ENCODE results near the gene ARHGEF10L.

The ARHGEF10L gene

DNA sequence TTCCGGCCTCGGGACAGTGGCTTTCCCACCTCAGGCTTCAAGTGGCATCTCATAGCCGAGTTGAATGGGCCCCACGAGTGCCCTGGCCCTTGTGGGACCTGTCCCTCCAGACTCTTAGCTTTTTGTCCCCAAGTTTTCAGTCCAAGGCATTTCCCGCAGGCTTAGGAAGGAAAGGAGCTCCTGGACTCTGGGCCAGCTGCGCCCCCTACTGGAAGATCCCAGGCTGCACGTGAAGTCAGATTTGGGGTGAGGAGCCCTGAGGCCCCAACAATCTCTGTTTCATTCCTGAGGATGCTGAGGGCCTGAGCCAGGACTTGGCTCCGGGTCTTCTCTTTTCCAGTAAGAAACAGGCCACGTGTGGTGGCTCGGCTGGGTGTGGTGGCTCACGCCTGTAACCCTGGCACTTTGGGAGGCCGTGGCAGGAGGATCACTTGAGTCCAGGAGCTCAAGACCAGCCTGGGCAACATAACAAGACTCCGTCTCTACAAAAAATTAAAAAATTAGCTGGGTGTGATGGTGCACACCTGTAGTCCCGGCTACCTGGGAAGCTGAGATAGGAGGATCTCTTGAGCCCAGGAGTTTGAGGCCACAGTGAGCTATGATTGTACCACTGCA is 67.4 kb downstream of the ARHGEF10L start:
- no peaks in the 10 kb centered on the region for H3K36me3 Mint-ChIP-seq (ENCODE audit: low read depth)
- no peaks in the 10 kb centered on the region for H3K9me3 Mint-ChIP-seq
- no peak overlapping the region for H3K4me3 Mint-ChIP-seq
- no peak overlapping the region for H3K27ac Mint-ChIP-seq
- intact Hi-C loops (cut with micrococcal nuclease) = loop anchor here (1.0 to 2.0 kb wide), 2 partner anchors 105 to 112 kb away; no protein-coding TSS in a partner anchor
- peaks cover 23% of the 10 kb centered on the region for H3K27me3 Mint-ChIP-seq
- peaks cover 8% of the 10 kb centered on the region for H3K4me1 Mint-ChIP-seq (ENCODE audit: low read depth)

DNA sequence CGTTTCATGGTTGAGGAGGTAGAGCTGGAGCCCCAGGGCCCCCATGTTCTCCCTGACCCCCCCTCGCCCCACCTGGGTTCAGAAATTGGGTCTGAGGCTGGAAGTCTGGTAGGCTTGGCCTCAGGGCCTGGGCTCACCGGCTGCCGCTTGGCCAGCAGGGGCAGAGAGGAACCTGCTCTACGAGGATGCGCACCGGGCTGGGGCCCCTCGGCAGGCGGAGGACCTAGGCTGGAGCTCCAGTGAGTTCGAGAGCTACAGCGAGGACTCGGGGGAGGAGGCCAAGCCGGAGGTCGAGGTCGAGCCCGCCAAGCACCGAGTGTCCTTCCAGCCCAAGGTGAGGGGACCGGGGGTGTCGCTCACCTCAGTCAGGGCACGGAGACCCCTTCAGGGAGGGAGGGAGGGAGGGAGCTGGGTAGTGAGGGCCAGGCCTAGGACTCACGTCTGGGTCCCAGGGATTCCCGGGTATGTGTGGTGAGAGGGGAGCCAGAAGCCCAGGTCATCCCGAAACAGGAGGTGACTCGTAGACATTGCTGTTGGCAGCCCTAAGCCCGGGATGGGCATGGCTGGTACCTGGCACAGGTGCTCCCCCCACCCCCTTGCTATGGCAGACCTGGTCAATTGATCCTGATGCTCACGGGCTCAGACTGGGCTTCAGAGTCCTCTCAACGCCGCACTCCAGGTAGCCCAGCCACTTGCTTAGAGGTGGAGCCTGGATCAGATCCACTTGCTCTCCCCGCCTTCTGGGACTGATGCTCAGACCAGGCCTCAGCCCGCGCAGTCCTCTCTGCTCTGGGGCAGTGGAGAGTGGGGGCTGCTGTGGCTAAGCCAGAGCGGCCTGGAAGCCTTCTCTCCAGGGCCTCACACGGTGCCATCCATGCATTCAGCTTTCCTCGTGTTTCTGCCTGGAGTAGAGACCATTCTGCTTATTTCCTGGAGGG is 68.4 kb downstream of the ARHGEF10L start:
- Mint-ChIP-seq H3K4me3 (no peak overlapping the region), H3K27ac (no peak overlapping the region), H3K36me3 (ENCODE audit: low read depth) (no peaks in the 10 kb centered on the region), H3K9me3 (no peaks in the 10 kb centered on the region), H3K27me3 (peaks cover 22% of the 10 kb centered on the region), H3K4me1 (ENCODE audit: low read depth) (peaks cover 8% of the 10 kb centered on the region)
- intact Hi-C loops (cut with micrococcal nuclease) = loop anchor here (2.0 kb wide), 1 partner anchor 113 kb away; no protein-coding TSS in a partner anchor

- H3K4me1 Mint-ChIP-seq (ENCODE audit: low read depth) = peaks cover 10% of the 10 kb centered on the region
- peaks cover 18% of the 10 kb centered on the region for H3K27me3 Mint-ChIP-seq
- intact Hi-C loops (cut with micrococcal nuclease) = no loop called here
- H3K27ac Mint-ChIP-seq = no peak overlapping the region
- H3K4me3 Mint-ChIP-seq = no peak overlapping the region
- no peaks in the 10 kb centered on the region for H3K9me3 Mint-ChIP-seq
- H3K36me3 Mint-ChIP-seq (ENCODE audit: low read depth) = no peaks in the 10 kb centered on the region
These were observed 70.0 kb downstream of the ARHGEF10L start for GRCh38 chr1:17609529-17609928.

GRCh38 chr1:17610085-17610484 is 70.6 kb downstream of the ARHGEF10L start:
- H3K27ac Mint-ChIP-seq = no peak overlapping the region
- no peaks in the 10 kb centered on the region for H3K36me3 Mint-ChIP-seq (ENCODE audit: low read depth)
- no peak overlapping the region for H3K4me3 Mint-ChIP-seq
- H3K4me1 Mint-ChIP-seq (ENCODE audit: low read depth) = peaks cover 15% of the 10 kb centered on the region
- peaks cover 15% of the 10 kb centered on the region for H3K27me3 Mint-ChIP-seq
- H3K9me3 Mint-ChIP-seq = no peaks in the 10 kb centered on the region
- intact Hi-C loops (cut with micrococcal nuclease) = loop anchor here (10.0 kb wide), 1 partner anchor 175 kb away; the partner anchor contains the start of gene RCC2

- H3K4me3 Mint-ChIP-seq = no peak overlapping the region
- H3K9me3 Mint-ChIP-seq = no peaks in the 10 kb centered on the region
- H3K4me1 Mint-ChIP-seq (ENCODE audit: low read depth) = peaks cover 22% of the 10 kb centered on the region
- intact Hi-C loops (cut with micrococcal nuclease) = loop anchor here (10.0 kb wide), 1 partner anchor 176 kb away; the partner anchor contains the start of gene RCC2
- no peak overlapping the region for H3K27ac Mint-ChIP-seq
- peaks cover 15% of the 10 kb centered on the region for H3K27me3 Mint-ChIP-seq
- no peaks in the 10 kb centered on the region for H3K36me3 Mint-ChIP-seq (ENCODE audit: low read depth)
These were observed 71.2 kb downstream of the ARHGEF10L start for GRCh38 chr1:17610713-17611112.

- intact Hi-C loops (cut with micrococcal nuclease) = loop anchor here (10.0 kb wide), 1 partner anchor 177 kb away; the partner anchor contains the start of gene RCC2
- Mint-ChIP-seq H3K9me3 (no peaks in the 10 kb centered on the region), H3K27ac (no peak overlapping the region), H3K36me3 (ENCODE audit: low read depth) (no peaks in the 10 kb centered on the region), H3K27me3 (peaks cover 13% of the 10 kb centered on the region), H3K4me1 (ENCODE audit: low read depth) (peaks cover 33% of the 10 kb centered on the region), H3K4me3 (no peak overlapping the region)
These were observed 72.5 kb downstream of the ARHGEF10L start for GRCh38 chr1:17611991-17612390.

- H3K9me3 Mint-ChIP-seq = no peaks in the 10 kb centered on the region
- peaks cover 39% of the 10 kb centered on the region for H3K4me1 Mint-ChIP-seq (ENCODE audit: low read depth)
- peaks cover 13% of the 10 kb centered on the region for H3K27me3 Mint-ChIP-seq
- no peaks in the 10 kb centered on the region for H3K36me3 Mint-ChIP-seq (ENCODE audit: low read depth)
- H3K4me3 Mint-ChIP-seq = no peak overlapping the region
- intact Hi-C loops (cut with micrococcal nuclease) = loop anchor here (10.0 kb wide), 1 partner anchor 178 kb away; the partner anchor contains the start of gene RCC2
- peak overlapping the region; percentile 93 for H3K27ac Mint-ChIP-seq
These were observed 73.3 kb downstream of the ARHGEF10L start for GRCh38 chr1:17612831-17613230.

- peaks cover 55% of the 10 kb centered on the region for H3K4me1 Mint-ChIP-seq (ENCODE audit: low read depth)
- peaks cover 10% of the 10 kb centered on the region for H3K27me3 Mint-ChIP-seq
- no peak overlapping the region for H3K4me3 Mint-ChIP-seq
- intact Hi-C loops (cut with micrococcal nuclease) = loop anchor here (10.0 kb wide), 1 partner anchor 180 kb away; the partner anchor contains the start of gene RCC2
- H3K9me3 Mint-ChIP-seq = no peaks in the 10 kb centered on the region
- peak overlapping the region; percentile 93 for H3K27ac Mint-ChIP-seq
- H3K36me3 Mint-ChIP-seq (ENCODE audit: low read depth) = peaks cover 15% of the 10 kb centered on the region
These were observed 75.1 kb downstream of the ARHGEF10L start for GRCh38 chr1:17614586-17614985.

DNA sequence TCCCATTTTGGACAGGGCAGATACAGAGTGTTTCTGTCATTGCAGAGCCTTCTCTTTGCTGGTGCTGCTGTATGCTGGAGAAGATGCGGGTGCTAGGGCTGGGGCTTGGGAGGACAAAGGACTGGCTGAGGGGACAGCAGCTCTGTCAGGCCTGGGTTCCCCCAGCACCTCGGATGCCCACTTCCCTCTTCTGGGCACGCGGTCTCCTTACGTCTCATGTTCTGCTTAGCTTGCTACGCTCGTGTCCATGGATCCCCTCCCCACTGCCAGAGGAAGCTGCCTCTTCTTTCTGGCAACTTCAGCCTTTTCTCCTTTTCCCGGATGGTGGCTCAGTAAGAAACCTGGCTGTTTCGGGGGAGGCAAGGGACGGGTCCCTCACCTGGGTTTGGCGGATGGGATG is 75.7 kb downstream of the ARHGEF10L start:
- peaks cover 61% of the 10 kb centered on the region for H3K4me1 Mint-ChIP-seq (ENCODE audit: low read depth)
- H3K4me3 Mint-ChIP-seq = peak overlapping the region; percentile 24
- H3K36me3 Mint-ChIP-seq (ENCODE audit: low read depth) = peaks cover 21% of the 10 kb centered on the region
- peak overlapping the region; percentile 93 for H3K27ac Mint-ChIP-seq
- no peaks in the 10 kb centered on the region for H3K9me3 Mint-ChIP-seq
- H3K27me3 Mint-ChIP-seq = peaks cover 10% of the 10 kb centered on the region
- intact Hi-C loops (cut with micrococcal nuclease) = loop anchor here (10.0 kb wide), 1 partner anchor 180 kb away; the partner anchor contains the start of gene RCC2

DNA sequence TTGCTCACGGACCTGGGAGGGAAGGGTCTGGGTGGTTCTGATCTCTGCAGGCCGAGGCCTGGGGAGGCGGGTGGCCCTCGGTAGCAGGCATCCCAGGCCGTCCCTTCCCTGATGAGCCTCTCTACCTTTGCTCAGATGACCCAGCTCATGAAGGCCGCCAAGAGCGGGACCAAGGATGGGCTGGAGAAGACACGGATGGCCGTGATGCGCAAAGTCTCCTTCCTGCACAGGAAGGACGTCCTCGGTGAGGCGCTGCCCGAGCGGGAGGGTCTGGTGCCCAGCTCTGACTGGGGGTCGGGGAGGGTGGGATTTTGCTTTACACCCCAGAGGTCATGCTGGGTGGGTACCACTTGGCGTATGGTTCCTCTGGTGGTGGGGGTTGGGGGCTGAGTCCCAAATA is 76.5 kb downstream of the ARHGEF10L start:
- Mint-ChIP-seq H3K4me1 (ENCODE audit: low read depth) (peaks cover 69% of the 10 kb centered on the region), H3K27me3 (peaks cover 10% of the 10 kb centered on the region), H3K27ac (peak overlapping the region; percentile 93), H3K9me3 (no peaks in the 10 kb centered on the region), H3K36me3 (ENCODE audit: low read depth) (peaks cover 29% of the 10 kb centered on the region), H3K4me3 (no peak overlapping the region)
- intact Hi-C loops (cut with micrococcal nuclease) = loop anchor here (10.0 kb wide), 1 partner anchor 181 kb away; the partner anchor contains the start of gene RCC2

GRCh38 chr1:17616731-17617279 is 77.3 kb downstream of the ARHGEF10L start:
- Mint-ChIP-seq H3K4me3 (no peak overlapping the region), H3K36me3 (ENCODE audit: low read depth) (peaks cover 37% of the 10 kb centered on the region), H3K4me1 (ENCODE audit: low read depth) (peaks cover 77% of the 10 kb centered on the region), H3K27me3 (peaks cover 10% of the 10 kb centered on the region), H3K9me3 (no peaks in the 10 kb centered on the region), H3K27ac (peak overlapping the region; percentile 93)
- intact Hi-C loops (cut with micrococcal nuclease) = loop anchor here (10.0 kb wide), 1 partner anchor 182 kb away; the partner anchor contains the start of gene RCC2

DNA sequence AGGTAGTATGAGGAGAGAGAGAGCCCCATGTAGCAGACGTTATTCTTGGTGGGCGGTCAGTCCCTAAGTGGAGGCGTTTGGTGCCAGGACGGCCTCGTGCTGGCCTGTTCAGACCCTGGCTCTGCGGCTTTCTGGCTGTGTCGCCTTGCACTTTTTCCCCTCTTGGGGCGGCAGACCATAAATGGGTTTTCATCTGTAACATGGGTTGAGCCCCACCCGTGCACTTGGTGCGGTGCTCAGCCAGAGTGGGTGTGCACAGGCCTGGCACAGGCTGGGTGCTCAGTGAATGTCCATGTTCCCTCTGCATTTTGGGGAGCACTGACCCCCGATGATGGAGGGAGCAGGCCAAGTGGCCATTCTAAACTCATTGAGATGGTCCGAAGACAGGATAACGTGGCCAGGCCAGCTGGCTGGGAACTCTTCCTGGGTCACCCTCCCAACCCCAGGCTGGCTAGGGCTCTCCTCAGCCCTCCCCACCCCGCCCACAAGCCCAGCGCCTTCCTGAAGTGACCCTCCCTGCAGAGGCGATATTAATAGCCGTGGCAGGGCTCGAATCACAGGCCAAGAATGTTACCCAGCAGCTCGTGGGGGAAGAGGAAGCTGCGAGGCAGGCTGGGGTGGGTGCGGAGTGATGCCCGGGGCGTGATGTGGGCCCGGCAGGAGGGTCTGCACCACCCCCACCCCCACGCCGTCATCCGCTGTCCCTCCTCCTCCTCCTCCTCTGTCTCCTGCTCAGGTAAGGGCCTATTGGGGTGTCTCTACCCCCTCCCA is 78.5 kb downstream of the ARHGEF10L start:
- Mint-ChIP-seq H3K4me3 (peak overlapping the region; percentile 83), H3K9me3 (no peaks in the 10 kb centered on the region), H3K4me1 (ENCODE audit: low read depth) (peaks cover 89% of the 10 kb centered on the region)

More for the DNA sequence above, 78.5 kb downstream of the ARHGEF10L start:
- intact Hi-C loops (cut with micrococcal nuclease) = loop anchor here (1.0 to 10.0 kb wide), 2 partner anchors 12 to 183 kb away; partner anchors contain the start of gene RCC2
- peaks cover 49% of the 10 kb centered on the region for H3K36me3 Mint-ChIP-seq (ENCODE audit: low read depth)
- peak overlapping the region; percentile 93 for H3K27ac Mint-ChIP-seq
- H3K27me3 Mint-ChIP-seq = peaks cover 2% of the 10 kb centered on the region
